MM.1S (cell line): Measurements from ENCODE around the gene HNRNPR.

Experiments used
- DNase-seq: peaks from one replicate; pipeline ENCODE4 v3.0.0-alpha.2; 2015
- H2AFZ ChIP-seq: fragments of 300-600 bp; sonication (generic); 2 replicates; pipeline ENCODE4 v1.6.0; 2016; ENCODE audit warnings: antibody characterized with exemption, low read length
- H3F3A ChIP-seq: fragments of 300-600 bp; sonication (generic); 2 replicates; pipeline ENCODE4 v1.6.1; 2016; ENCODE audit warnings: mild to moderate bottlenecking, antibody characterized with exemption, low read length, moderate library complexity, mixed read lengths; ENCODE audit not compliant: insufficient read depth
- H3K27ac ChIP-seq: fragments of 300-600 bp; sonication (generic); 2 replicates; pipeline ENCODE4 v1.5.1; 2016; ENCODE audit warnings: mild to moderate bottlenecking, low read length
- H3K27me3 ChIP-seq: fragments of 300-600 bp; sonication (generic); replicated peaks from 2 replicates; pipeline ENCODE4 v1.6.0; 2016; ENCODE audit warnings: low read length; ENCODE audit not compliant: insufficient read depth
- H3K36me3 ChIP-seq: fragments of 300-600 bp; sonication (generic); replicated peaks from 2 replicates; pipeline ENCODE4 v1.6.1; 2016; ENCODE audit warnings: mild to moderate bottlenecking, low read length, mixed read lengths; ENCODE audit not compliant: insufficient read depth
- H3K4me1 ChIP-seq: fragments of 300-600 bp; sonication (generic); 2 replicates; pipeline ENCODE4 v1.6.1; 2016; ENCODE audit warnings: low read length, mixed read lengths
- H3K4me2 ChIP-seq: fragments of 300-600 bp; sonication (generic); 2 replicates; pipeline ENCODE4 v1.6.0; 2016; ENCODE audit warnings: low read depth, low read length
- H3K4me3 ChIP-seq: fragments of 300-600 bp; sonication (generic); 2 replicates; pipeline ENCODE4 v1.5.1; 2016; ENCODE audit warnings: low read length, mixed read lengths
- H3K79me2 ChIP-seq: fragments of 300-600 bp; sonication (generic); 2 replicates; pipeline ENCODE4 v1.6.1; 2016; ENCODE audit warnings: mixed run types, low read length, mixed read lengths
- H3K9ac ChIP-seq: fragments of 300-600 bp; sonication (generic); 2 replicates; pipeline ENCODE4 v1.6.1; 2016; ENCODE audit warnings: low read length, mixed read lengths
- H3K9me2 ChIP-seq: fragments of 300-600 bp; sonication (generic); replicated peaks from 2 replicates; pipeline ENCODE4 v1.6.1; 2016; ENCODE audit warnings: mild to moderate bottlenecking, low read length, mixed read lengths; ENCODE audit not compliant: insufficient read depth
- H3K9me3 ChIP-seq: fragments of 300-600 bp; sonication (generic); replicated peaks from 2 replicates; pipeline ENCODE4 v1.6.1; 2016; ENCODE audit warnings: mild to moderate bottlenecking, low read length, mixed read lengths; ENCODE audit not compliant: insufficient read depth
- H4K20me1 ChIP-seq: fragments of 300-600 bp; sonication (generic); 2 replicates; pipeline ENCODE4 v1.6.1; 2016; ENCODE audit warnings: mild to moderate bottlenecking, low read length, moderate library complexity, mixed read lengths; ENCODE audit not compliant: insufficient read depth
- EZH2 ChIP-seq: fragments of 300-600 bp; sonication (generic); optimal IDR thresholded peaks from 2 replicates; pipeline ENCODE3; 2017; ENCODE audit warnings: low read depth, mild to moderate bottlenecking, antibody characterized with exemption, low read length, mixed read lengths
- EZH2phosphoT487 ChIP-seq: fragments of 300-600 bp; sonication (generic); IDR thresholded peaks from 2 replicates; pipeline ENCODE4 v1.6.1; 2018; ENCODE audit warnings: antibody characterized with exemption, low read length
- TF ChIP-seq, protein P1 (sequence below): fragments of 300-600 bp; sonication (generic); IDR thresholded peaks from 2 replicates; pipeline ENCODE4 v1.5.1; 2016; ENCODE audit warnings: antibody characterized with exemption, low read length, mixed read lengths

The HNRNPR gene

DNA sequence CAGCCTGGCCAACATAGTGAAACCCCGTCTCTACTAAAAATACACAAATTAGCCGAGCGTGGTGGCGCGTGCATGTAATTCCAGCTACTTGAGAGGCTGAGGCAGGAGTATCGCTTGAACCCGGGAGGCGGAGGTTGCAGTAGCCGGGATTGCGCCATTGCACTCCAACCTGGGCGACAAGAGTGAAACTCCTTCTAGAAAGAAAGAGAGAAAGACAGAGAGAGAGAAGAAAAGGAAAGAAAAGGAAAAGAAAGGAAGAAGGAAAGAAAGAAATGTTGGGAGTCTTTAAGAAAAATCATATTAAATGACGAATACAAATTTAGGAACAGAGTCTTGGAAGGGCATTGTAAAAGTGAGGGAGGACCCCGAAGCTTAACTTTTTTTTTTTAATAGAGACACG is 1.8 kb upstream of the HNRNPR start:
- DNase-seq = no peak
- H3K27me3 ChIP-seq = no peaks in the 10 kb centered on the region

DNA sequence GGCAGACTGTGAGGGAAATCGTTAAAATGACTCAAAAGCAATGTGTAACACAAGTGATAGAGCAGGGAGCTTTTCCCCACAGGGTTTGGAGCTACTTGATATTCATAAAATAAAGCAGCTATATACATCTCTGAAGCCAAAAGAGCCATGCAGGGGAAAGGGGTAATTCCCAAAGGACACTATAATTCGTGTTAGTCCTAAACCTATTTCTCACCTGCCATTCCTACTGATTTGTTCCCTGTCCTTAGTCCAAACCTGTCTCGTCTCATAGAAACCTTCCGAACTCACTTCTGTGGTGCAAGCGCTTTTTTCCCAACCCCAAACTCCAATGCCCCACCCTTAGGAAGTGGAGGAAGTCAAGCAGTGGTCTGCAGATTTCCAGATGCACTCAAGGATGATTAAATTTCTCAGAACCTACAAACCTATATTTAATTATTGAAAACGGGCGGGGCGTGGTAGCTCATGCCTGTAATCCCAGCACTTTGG is 946 bp upstream of the HNRNPR start:
- DNase-seq = no peak
- H3K9ac ChIP-seq = peak overlapping the region; percentile 83

More for the DNA sequence above, 1.8 kb upstream of the HNRNPR start:
- no peak for TF ChIP-seq EZH2phosphoT487
- TF ChIP-seq, protein P1, sequence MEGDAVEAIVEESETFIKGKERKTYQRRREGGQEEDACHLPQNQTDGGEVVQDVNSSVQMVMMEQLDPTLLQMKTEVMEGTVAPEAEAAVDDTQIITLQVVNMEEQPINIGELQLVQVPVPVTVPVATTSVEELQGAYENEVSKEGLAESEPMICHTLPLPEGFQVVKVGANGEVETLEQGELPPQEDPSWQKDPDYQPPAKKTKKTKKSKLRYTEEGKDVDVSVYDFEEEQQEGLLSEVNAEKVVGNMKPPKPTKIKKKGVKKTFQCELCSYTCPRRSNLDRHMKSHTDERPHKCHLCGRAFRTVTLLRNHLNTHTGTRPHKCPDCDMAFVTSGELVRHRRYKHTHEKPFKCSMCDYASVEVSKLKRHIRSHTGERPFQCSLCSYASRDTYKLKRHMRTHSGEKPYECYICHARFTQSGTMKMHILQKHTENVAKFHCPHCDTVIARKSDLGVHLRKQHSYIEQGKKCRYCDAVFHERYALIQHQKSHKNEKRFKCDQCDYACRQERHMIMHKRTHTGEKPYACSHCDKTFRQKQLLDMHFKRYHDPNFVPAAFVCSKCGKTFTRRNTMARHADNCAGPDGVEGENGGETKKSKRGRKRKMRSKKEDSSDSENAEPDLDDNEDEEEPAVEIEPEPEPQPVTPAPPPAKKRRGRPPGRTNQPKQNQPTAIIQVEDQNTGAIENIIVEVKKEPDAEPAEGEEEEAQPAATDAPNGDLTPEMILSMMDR = no peak
- TF ChIP-seq EZH2 = no peak
- no peak overlapping the region for H3K4me3 ChIP-seq
- H3K79me2 ChIP-seq = peaks cover 32% of the 10 kb centered on the region
- H3K36me3 ChIP-seq = no peaks in the 10 kb centered on the region
- peaks cover 14% of the 10 kb centered on the region for H4K20me1 ChIP-seq
- H3F3A ChIP-seq = peaks cover 11% of the 10 kb centered on the region
- H2AFZ ChIP-seq = no peak overlapping the region
- peaks cover 6% of the 10 kb centered on the region; the same call in 1 of the 2 replicates for H3K4me1 ChIP-seq
- no peaks in the 10 kb centered on the region for H3K9me3 ChIP-seq
- H3K27ac ChIP-seq = no peak overlapping the region
- no peak overlapping the region for H3K9ac ChIP-seq
- H3K9me2 ChIP-seq = no peaks in the 10 kb centered on the region
- no peak overlapping the region for H3K4me2 ChIP-seq

DNA sequence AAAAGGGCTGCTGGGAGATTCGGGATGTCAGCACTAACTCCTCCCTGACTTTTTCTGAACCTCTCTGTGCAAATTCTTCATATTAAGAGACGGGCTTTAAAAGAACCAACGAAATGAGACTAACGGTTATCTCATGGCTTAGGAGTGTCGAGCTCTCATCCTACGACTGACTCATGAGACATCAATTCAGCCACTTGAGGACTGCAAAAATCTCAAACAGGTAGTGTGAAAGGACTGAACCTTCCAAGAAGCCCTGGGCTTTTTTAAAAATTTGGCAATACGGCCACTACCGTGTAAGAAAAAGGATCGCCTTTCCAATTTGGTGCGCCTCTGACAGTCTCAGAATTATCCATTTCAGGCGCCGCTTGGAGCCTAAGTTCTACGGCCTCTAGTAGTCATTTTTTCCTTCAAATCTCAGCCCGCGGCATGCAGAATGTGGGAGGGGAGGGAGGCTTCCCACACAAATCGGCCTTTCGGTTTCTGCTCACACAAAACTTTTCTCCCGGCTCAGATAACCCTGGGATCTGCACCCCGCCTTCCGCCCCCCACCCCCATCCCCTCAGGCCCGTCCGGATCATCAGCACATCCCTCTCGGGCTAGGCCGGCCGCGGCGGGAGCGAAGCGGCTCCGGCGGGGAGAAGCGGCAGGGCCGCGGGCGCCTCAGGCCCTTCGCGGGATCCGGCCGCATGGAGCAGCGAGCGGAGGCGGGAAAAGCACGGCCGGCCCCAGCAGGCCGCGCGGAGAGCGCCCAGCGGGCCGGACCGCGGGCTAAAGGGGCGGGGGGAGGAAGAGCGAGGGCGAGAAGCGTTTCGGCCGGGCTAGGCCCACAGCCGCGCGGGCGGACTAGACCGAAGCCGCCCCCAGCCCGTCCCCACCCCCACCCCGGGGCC is 618 bp downstream of the HNRNPR start:
- Histone ChIP-seq H3K36me3 (0 out of 2 replicates have a peak, but pooled peaks cover 4% of the 10 kb centered on the region), H3K27me3 (no peaks in the 10 kb centered on the region), H3K4me3 (peak overlapping the region; percentile 69), H3K79me2 (peaks cover 56% of the 10 kb centered on the region), H4K20me1 (peaks cover 38% of the 10 kb centered on the region), H3K9me3 (no peaks in the 10 kb centered on the region), H3K4me1 (peaks cover 15% of the 10 kb centered on the region; the same call in 1 of the 2 replicates), H3F3A (peaks cover 11% of the 10 kb centered on the region), H3K9ac (peak overlapping the region; percentile 83), H3K9me2 (no peaks in the 10 kb centered on the region), H2AFZ (0 out of 2 replicates have a peak overlapping the region, but pooled peaks have one; percentile 37), H3K27ac (peak overlapping the region; percentile 81), H3K4me2 (peak overlapping the region; percentile 98)
- peak; percentile 80 for DNase-seq
- TF ChIP-seq EZH2phosphoT487 (no peak), EZH2 (no peak)
- TF ChIP-seq, protein P1 = no peak

More for the DNA sequence above, 946 bp upstream of the HNRNPR start:
- H3K4me3 ChIP-seq = peak overlapping the region; percentile 69
- H3K9me3 ChIP-seq = no peaks in the 10 kb centered on the region
- no peak for TF ChIP-seq EZH2phosphoT487
- no peak for TF ChIP-seq EZH2
- TF ChIP-seq, protein P1 = no peak
- H2AFZ ChIP-seq = peak overlapping the region; percentile 71
- no peaks in the 10 kb centered on the region for H3K9me2 ChIP-seq
- H3K4me1 ChIP-seq = peaks cover 15% of the 10 kb centered on the region; the same call in 1 of the 2 replicates
- no peaks in the 10 kb centered on the region for H3K36me3 ChIP-seq
- H3K4me2 ChIP-seq = peak overlapping the region; percentile 91
- peaks cover 41% of the 10 kb centered on the region for H3K79me2 ChIP-seq
- H4K20me1 ChIP-seq = peaks cover 22% of the 10 kb centered on the region
- H3F3A ChIP-seq = peaks cover 11% of the 10 kb centered on the region
- H3K27ac ChIP-seq = peak overlapping the region; percentile 81
- H3K27me3 ChIP-seq = no peaks in the 10 kb centered on the region
